HG03060 (cell line): Measurements from ENCODE around the gene OLIG2.

Experiments
- ATAC-seq: cut with Tn5 transposase; IDR thresholded peaks from one replicate; pipeline ENCODE4 v1.9.1; 2021; ENCODE audit warnings: low read depth, moderate number of reproducible peaks; ENCODE audit not compliant: unreplicated experiment

Gene OLIG2

GRCh38 chr21:33061233-33061632, 35.5 kb downstream of the OLIG2 start:
- no peak for ATAC-seq

DNA sequence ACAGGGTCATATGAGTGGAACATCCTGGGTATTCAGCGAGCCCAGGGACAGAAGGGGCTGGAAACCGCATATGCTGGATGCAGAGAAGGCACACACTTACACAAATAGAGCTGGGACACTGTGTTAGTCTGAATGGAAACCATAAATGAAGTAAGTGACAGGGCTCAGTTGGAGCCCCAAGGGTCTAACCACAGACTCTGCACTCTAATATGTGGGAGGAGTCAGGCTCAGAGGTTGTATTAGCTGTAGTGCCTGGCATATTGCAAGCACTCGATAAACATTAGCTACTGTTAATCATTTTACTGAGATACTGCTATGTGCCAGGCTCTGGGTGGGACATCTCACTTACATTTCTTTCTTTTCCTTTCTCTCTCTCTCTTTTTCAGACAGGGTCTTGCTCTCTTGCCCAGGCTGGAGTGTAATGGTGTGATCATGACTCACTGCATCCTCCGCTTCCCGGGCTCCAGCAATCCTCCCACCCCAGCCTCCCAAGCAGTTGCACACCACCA, 37.7 kb downstream of the OLIG2 start:
- ATAC-seq = no peak

DNA sequence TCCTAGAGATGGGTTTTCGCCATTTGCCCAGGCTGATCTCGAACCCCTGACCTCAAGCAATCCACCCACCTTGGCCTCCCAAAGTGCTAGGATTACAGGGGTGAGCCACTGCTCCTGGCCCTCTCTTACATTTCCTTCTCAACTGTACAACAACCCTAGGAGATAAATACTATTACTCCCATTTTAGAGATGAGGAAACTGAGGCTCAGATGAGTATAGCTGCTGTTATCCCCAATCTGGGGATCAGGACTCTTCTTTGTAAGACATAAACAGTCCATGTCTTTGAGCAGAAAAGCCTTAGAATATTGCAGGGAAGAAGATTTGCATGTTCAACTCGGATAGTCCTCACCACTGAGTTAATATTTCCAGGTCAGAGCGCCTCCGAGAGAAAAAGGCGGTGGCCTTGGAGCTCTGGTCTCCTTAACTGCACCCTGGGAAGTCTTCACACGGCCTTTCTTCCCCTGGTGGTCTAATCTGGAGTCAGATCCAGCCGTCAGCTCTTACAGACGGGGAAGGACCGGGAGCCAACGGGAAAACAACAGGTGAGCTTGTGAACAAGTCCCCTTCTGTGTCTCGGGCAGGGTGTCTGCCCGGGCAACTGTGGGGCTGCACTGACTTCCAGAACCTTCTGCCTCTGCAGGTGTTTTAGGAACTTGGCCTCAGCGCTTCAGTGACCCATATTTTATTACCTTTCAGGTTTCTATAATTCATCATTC, 38.3 kb downstream of the OLIG2 start:
- no peak for ATAC-seq

GRCh38 chr21:33064623-33065390, 39.1 kb downstream of the OLIG2 start:
- ATAC-seq = no peak

- no peak for ATAC-seq
These were observed 41.3 kb downstream of the OLIG2 start for GRCh38 chr21:33067043-33067442.

DNA sequence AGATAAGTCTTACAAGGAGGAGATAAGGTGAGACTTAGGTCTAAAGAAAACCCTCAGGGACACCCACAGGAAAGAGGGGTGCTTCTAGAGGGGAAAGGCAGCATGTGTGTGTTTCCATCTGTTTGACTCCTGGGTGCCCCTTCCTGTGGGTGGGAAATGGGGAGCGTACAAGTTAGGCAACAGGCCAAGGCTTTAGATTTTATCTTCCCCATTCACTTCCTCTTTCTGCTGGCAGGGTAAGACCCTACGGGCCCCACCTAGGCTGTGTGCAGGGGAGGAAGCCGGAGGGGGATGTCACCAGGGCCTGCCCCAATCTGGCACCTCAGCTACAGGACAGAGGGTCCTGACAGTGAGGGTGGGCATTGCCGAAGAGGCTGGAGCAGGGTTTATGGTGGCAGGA, 41.7 kb downstream of the OLIG2 start:
- ATAC-seq = no peak

GRCh38 chr21:33069243-33069642, 43.5 kb downstream of the OLIG2 start:
- ATAC-seq = no peak

DNA sequence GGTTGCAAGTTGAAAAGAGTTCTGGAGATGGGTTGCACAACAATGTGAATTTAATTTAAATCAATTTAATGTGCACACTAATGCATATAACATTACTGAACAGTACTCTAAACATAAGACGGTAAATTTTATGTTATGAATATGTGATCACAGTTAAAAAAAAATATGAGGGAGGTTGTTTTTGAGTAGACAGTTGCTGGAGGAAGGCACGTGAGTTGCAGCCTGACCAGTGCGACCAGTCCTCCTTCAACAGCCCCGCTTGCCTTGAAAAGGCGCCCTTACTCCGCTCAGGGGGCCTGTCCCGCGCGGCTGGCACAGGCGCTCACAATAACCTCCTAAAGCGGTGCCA, 43.9 kb downstream of the OLIG2 start:
- ATAC-seq = no peak

DNA sequence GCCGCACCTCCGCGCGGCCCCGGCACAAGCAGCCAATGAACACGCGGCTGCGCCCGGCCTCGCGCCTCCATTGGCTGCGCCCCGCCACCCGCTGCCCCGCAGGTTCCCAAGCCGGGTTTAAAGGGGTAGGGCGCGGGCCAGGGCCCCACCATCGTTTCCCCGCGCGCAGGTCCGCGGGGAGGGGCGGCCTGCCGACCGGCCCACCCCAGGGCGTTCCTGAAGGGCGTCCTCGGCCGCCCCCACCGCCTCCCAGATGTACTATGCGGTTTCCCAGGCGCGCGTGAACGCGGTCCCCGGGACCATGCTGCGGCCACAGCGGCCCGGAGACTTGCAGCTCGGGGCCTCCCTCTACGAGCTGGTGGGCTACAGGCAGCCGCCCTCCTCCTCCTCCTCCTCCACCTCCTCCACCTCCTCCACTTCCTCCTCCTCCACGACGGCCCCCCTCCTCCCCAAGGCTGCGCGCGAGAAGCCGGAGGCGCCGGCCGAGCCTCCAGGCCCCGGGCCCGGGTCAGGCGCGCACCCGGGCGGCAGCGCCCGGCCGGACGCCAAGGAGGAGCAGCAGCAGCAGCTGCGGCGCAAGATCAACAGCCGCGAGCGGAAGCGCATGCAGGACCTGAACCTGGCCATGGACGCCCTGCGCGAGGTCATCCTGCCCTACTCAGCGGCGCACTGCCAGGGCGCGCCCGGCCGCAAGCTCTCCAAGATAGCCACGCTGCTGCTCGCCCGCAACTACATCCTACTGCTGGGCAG, 44.4 kb downstream of the OLIG2 start, which contains the start of gene OLIG1:
Gene OLIG1 (plus strand): TSS at position 148 of the 750 bp plus-strand sequence. CDS start 106 bp downstream, at position 254.
- no peak for ATAC-seq

DNA sequence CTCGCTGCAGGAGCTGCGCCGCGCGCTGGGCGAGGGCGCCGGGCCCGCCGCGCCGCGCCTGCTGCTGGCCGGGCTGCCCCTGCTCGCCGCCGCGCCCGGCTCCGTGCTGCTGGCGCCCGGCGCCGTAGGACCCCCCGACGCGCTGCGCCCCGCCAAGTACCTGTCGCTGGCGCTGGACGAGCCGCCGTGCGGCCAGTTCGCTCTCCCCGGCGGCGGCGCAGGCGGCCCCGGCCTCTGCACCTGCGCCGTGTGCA, 44.9 kb downstream of the OLIG2 start:
- no peak for ATAC-seq

DNA sequence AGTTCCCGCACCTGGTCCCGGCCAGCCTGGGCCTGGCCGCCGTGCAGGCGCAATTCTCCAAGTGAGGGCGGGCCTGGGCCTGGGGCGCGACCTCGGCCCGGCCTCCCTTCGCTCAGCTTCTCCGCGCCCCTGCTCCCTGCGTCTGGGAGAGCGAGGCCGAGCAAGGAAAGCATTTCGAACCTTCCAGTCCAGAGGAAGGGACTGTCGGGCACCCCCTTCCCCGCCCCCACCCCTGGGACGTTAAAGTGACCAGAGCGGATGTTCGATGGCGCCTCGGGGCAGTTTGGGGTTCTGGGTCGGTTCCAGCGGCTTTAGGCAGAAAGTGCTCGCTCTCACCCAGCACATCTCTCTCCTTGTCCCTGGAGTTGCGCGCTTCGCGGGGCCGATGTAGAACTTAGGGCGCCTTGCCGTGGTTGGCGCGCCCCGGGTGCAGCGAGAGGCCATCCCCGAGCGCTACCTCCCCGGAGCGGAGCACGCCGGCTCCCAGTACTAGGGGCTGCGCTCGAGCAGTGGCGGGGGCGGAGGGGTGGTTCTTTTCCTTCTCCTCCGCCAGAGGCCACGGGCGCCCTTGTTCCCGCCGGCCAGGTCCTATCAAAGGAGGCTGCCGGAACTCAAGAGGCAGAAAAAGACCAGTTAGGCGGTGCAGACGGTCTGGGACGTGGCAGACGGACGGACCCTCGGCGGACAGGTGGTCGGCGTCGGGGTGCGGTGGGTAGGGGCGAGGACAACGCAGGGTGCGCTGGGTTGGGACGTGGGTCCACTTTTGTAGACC, 45.4 kb downstream of the OLIG2 start:
- no peak for ATAC-seq

DNA sequence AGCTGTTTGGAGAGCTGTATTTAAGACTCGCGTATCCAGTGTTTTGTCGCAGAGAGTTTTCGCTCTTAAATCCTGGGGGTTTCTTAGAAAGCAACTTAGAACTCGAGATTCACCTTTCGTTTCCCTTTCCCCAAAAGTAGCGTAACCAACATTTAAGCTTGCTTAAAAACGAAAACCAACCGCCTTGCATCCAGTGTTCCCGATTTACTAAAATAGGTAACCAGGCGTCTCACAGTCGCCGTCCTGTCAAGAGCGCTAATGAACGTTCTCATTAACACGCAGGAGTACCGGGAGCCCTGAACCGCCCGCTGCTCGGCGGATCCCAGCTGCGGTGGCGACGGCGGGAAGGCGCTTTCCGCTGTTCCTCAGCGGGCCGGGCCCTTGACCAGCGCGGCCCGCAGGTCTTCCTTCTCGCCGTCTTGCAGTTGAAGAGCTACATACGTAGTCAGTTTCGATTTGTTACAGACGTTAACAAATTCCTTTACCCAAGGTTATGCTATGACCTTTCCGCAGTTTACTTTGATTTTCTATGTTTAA, 46.1 kb downstream of the OLIG2 start:
- no peak for ATAC-seq

DNA sequence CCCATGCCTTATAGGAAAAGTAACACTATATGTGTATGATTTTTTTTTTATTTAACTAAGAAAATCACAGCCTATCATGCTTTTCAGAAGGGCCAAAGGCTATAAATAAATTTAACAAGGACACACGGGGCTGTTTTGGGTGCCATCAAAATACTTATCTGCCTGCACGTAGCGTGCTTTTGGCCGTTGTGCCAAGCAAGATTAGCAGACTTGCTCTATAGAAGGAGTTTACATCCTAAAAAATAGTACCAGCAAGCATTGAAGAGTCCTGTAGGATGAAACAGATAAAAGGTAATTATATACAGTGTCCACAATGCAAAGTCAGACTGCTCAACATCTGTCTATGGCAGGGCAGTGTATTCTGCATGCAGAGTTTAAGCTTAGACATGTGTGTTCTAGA, 47.9 kb downstream of the OLIG2 start:
- no peak for ATAC-seq

DNA sequence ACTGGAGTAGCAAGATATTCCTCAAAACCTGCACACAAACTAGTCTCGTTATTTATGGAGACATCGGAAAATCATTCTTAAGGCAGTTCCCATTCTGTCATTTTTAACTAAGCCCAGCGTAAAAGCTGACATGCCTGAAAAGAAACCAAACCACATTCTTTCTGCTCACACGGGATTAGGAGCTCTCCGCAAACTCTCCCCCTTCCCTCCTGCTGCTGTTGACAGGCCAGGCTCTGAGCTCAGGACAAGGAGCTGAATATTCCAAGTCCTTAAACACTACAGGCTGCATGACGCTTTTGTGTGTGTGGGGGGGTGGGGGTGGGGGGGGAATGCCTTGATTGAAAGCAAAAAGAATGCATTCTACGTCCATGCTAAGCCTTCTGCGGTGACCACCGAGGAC, 49.4 kb downstream of the OLIG2 start:
- no peak for ATAC-seq

- no peak for ATAC-seq
These were observed 50.0 kb downstream of the OLIG2 start for GRCh38 chr21:33075596-33076195.

GRCh38 chr21:33076600-33077329, 51.0 kb downstream of the OLIG2 start:
- no peak for ATAC-seq
